HL-60/S4 (cell line): ENCODE measurements around the gene TMEM272.

Experiments used
- in situ Hi-C: fragments of 300-500 bp; cut with MboI; formaldehyde crosslinking; loops from 2 replicates; pipeline ENCODE4 v1.14.3; 2022; ENCODE audit warnings: low sequenced_read_pairs

The TMEM272 gene

GRCh38 chr13:51807041-51807440, 37.9 kb downstream of the TMEM272 start:
- in situ Hi-C loops, result no loop called here

DNA sequence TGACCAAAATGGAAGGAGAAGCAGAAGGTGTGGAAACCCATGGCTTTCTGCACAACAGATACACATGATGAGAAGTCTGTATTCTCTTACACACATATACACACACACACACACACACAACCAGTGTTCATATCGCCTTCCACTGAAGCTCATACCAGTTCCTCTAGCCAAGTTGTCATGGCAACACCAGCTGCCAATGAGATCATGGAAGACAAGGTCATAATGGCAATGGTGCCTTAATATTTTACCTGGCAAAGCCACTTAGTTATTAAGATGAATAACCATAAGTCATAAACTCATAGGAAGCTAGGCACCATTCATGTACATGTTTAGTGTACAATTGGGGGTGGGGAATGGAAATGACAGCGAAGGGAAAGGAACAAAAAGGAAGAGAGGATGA, 38.4 kb downstream of the TMEM272 start:
- in situ Hi-C loops, result no loop called here

DNA sequence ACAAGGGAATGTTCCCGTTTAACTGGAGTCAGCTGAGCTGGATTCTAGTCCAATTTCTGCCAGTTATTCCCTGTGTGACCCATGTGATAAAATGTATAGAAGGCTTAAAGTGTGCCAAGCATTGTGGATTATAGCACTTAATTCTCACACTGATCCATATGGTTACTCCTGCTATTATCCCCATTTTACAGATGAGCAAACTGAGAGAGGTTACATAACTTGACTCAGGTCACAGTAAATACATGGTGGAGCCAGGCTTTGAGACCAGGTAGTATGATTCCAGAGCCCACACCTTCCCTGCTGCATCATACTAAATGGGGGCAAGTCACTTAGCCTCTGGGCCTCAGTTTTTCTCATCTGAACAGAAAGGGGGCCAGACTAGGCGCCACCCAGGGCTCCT, 39.1 kb downstream of the TMEM272 start:
- in situ Hi-C loops, result no loop called here

DNA sequence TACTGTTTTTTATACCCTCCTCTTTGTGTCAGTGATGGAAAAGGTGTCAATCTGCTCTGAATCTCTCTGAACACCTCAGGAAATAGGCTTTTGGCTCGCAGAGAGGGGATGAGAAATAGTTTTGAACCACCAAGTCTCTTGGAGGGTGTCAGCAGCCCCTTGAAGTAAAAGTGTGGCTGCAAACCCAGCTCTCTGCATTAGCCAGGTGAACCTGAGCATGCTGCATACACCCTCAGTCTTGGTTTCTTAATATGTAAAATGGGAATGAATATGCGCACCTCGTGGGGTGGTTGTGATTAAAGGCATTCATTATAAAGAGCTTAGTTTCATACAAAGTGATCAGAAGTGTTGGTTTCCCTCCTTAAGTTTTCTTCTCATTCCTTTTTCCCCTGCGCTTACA, 39.7 kb downstream of the TMEM272 start:
- in situ Hi-C loops, result no loop called here

DNA sequence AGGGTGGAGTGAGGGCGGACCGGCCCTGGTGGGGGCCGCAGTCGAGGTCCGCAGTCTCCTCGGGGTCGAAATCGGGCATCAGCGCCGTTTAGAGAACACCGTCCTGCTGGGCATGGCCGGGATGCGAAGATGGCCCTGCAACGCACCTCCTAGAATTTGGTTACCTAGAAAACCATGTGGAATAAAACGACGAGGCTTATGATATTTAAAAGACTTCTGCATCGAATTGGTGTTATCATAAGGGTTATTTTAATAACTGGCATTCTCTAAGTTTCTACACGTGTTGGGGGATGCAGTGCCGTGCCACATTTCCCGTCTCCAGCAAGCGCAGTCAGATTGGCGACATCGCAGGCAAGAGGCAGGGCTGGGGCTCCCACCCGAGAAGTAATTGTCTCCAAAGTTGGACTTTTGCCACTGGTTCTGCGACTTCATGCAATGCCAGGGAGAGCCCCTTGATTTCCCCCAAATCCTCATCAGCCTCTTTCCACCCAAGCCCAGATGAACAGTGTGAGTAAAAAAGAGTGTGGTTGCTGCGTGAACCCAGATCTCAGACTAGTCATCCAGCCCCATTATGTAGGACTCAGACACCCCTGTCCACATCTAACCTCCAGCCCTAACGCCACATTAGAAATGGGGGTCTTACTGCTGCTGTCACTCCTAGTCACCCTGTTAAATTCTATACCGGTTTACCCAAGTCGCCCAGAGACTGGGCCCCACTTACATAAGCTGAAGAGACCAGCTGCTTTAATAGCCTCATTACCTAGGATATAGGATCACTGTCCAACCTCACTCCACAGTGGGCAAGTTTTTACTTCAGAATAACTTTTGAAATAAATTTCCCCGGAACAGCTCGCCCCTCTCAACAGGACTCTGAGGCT, 40.4 kb downstream of the TMEM272 start:
- in situ Hi-C loops, result no loop called here

- in situ Hi-C loops, result no loop called here
These were observed 41.3 kb downstream of the TMEM272 start, which contains the start of gene DHRS12 for GRCh38 chr13:51803422-51804294. TSS of gene DHRS12 (minus strand) at chr13:51804163. CDS start at chr13:51799659, 4,504 bp downstream.

- in situ Hi-C loops, result no loop called here
These were observed 42.2 kb downstream of the TMEM272 start for GRCh38 chr13:51802631-51803418.

- in situ Hi-C loops, result no loop called here
These were observed 43.3 kb downstream of the TMEM272 start for GRCh38 chr13:51801631-51802099.

DNA sequence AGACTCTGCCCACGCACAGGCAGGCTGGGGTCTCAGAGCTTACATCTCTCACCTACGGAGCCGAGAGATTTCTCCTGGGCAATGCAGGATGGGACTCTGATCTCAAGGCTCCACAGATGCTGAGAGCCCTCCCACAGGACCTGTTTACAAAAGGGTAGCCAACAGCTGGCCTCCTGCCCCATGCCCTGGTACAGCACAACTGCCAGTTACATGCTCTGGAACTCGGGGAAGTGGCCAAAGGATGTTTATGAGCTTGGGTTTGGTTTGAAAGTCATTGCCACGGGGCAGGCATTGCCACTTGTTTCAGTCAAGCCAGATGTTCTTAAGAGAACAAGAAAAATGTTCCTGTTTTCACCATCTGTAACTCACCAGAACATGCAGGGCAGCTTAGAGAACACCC, 44.5 kb downstream of the TMEM272 start:
- in situ Hi-C loops, result no loop called here

DNA sequence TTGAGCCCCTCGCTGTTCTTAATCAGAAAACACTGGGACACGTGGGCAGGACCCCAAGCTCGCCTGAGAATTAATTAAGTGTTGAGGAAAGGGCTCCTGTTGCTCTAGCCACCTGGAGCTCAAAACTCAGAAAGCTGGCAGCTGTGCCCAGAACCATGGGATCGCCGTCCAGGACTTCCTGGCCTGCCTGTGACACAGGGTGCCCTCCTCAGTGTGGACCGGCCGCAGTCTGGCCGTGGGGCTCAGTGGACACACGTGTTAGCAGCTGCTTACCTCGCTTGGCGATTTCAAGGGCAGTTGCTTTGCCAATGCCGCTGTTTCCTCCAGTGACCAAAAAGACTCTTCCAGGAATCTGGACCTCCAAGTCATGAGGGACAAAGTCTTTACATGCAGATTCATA, 45.7 kb downstream of the TMEM272 start:
- in situ Hi-C loops, result loop anchor here (10.0 kb wide), 2 partner anchors 354 to 674 kb away; no protein-coding TSS in a partner anchor

DNA sequence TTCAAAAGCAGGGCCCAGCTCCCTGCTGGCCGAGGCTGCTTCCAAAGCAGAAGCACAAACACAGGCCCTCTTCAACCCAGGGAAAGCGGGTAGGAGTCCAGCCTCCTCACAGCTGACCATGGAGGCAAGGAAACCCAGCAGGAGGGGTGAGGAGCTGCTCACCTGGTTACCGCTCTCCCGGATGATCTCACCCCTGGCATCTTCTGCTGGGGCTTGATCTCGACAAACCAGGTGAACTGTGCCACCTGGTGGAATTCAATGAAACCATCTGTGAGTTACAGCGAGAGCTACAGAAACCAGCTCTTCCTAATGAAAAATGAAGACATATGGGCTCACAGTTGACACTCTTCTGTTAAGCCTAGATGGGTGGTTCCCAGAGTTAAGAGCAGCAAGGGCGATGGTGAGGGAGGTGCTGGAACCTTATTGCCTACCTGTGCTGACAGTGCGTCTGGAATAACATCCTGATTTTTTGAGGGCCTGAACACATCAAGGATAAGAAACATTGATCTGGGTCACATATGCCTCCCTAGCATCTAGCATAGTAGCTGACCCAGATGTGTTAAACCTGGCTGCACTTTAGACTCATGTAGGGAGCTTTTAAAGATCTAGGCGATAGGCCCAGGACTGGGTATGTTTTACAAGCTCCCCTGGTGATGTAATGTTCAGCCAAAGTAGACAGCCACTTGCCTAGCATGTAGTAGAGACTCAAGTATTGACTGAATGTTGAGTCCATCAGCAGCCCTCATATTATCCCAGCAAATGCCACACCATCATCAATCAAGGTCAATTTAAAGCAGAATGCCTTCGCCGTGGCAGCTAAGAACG, 47.1 kb downstream of the TMEM272 start:
- in situ Hi-C loops, result loop anchor here (10.0 kb wide), 2 partner anchors 353 to 673 kb away; no protein-coding TSS in a partner anchor

GRCh38 chr13:51796546-51796945, 48.4 kb downstream of the TMEM272 start:
- in situ Hi-C loops, result loop anchor here (10.0 kb wide), 2 partner anchors 352 to 672 kb away; no protein-coding TSS in a partner anchor

DNA sequence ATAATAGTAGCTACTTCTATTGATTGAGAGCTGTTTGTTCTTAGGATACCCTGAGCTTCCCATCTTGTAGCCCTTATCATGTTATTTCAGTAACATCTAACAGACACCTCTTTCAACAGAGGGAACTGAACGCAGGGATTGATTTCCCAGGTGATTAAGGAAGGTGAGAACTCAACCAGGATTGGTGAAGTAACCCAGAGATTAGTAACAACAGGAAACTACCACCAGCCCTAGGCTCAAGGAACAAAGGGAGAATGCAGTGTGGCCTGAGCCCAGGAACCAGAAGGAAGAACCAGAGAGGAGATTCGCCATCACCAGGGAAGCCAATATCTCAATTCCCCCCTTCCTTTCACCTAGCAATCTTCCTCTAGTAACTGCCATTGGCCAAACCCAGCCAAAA, 49.6 kb downstream of the TMEM272 start:
- in situ Hi-C loops, result loop anchor here (10.0 kb wide), 2 partner anchors 351 to 671 kb away; no protein-coding TSS in a partner anchor

- in situ Hi-C loops, result loop anchor here (10.0 kb wide), 2 partner anchors 350 to 670 kb away; no protein-coding TSS in a partner anchor
These were observed 50.0 kb downstream of the TMEM272 start for GRCh38 chr13:51794964-51795363.

- in situ Hi-C loops, result loop anchor here (10.0 kb wide), 2 partner anchors 349 to 669 kb away; no protein-coding TSS in a partner anchor
These were observed 51.3 kb downstream of the TMEM272 start for GRCh38 chr13:51793570-51794271.

DNA sequence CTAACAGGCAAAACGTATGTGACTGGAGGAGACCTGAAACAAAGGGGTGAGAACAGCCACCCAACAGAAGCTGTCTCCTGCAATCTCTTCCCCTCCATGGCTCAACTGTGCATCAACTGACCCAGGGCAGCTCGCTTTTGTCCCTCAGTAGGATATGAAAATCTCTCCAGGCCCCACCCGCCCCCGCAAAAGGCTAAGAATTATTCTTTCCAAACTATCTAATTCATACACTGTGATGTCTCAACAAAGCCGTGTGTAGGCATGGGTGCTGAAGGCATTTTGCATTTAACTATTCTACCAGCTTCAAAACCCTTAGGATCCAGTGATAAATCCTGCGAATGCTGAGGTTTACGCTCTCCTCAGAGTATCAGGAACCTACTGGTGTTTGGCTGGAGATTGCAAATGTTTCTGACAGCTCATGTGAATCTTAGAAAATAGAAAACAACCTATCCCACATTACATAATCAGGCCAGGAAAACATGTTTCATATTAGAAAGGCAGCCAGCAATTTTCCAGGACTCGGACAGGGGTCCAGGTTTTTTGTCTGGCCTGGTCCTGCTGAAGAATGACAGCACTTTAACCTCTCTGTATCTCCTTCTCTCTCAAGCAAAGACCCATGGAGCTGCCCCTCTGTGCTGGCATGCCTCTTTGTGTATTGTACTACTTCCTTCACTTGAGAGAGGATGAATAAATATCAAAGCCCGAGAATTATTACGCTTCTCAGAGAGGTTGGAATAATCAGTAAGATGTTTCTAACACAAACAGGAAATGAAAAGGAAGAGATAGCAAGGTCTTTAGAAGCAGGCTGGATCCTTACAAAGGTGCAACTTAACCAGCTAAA, 58.3 kb downstream of the TMEM272 start:
- in situ Hi-C loops, result no loop called here

- in situ Hi-C loops, result no loop called here
These were observed 59.1 kb downstream of the TMEM272 start for GRCh38 chr13:51785712-51786424.
